Measurements from ENCODE around the gene MICAL3.

Gene MICAL3

GRCh38 chr22:17924735-17925364, 99.5 kb downstream of the MICAL3 start:
- DNase-seq: no peak

GRCh38 chr22:17924076-17924475, 100.3 kb downstream of the MICAL3 start:
- no peak for DNase-seq

DNA sequence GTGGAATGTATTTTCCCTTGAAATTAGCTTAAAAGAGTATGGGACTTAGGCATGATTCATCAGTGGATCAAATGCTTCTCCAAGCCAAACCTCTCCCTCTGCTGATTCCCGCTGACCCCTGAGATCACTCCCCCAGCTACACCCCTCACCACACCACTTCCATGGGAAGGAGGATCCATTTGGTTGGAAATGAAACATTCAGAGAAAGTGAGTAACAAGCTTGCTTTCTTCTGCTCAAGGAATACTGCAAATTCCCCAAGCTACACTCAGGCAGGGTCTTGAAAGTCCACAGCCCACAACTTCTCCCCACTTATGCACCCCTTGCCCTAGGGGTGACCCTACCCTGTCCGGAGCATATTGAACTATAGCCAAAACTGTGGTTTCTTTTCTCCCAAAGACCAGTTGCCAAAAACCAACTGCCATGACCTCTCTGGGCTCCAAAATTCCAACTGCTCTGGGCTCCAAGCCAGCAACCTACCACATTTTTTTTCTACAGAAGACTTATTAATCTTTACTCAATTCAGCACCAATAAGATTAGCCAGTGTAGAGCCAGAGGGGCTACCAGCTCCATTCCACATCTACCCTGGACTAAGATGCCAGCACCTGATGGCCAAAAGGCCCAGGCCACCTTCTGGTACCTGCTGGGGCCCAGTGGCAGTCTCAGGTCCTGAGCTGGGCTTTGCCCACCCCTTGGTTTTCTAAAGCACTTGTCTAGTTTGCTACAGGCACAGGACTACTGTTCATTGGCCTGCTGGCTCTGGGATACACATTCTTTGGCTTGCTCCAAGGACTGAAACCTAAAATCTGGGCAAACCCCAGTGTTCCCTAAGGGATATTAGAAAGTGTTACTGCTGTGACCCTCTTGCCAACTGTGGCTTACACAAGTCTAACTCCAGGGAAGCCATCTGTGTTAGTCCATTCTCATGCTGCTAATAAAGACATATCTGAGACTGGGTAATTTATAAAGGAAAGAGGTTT, 101.1 kb downstream of the MICAL3 start:
- no peak for DNase-seq

- DNase-seq: no peak
These were observed 102.2 kb downstream of the MICAL3 start for GRCh38 chr22:17921871-17922821.

DNA sequence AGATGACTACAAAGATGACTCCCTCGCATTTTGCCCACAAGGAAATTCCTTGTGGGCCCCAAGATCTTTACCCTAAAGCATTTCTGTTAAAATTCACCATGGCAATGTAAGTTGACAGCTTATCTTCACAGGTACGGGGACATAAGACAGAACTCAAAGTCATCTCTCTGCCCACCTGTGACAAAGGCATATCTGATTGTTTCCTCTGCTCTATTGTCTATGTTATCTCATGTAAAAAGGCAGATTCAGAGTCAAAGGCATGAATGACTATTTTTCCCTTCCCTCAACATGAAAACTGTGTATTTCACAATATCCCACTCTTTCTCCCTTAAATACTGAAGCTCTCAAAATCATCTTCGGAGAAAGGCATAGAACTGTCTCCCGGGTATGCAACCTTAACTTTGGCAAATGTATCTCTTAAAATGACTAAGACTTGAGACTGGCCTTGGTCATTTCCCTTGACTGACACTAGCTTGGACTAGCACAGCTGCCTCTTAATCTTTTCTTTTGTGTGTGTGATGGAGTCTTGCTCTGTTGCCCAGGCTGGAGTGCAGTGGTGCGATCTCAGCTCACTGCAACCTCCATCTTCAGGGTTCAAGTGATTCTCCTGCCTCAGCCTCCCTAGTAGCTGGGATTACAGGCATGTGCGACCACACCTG, 103.2 kb downstream of the MICAL3 start:
- no peak for DNase-seq

DNA sequence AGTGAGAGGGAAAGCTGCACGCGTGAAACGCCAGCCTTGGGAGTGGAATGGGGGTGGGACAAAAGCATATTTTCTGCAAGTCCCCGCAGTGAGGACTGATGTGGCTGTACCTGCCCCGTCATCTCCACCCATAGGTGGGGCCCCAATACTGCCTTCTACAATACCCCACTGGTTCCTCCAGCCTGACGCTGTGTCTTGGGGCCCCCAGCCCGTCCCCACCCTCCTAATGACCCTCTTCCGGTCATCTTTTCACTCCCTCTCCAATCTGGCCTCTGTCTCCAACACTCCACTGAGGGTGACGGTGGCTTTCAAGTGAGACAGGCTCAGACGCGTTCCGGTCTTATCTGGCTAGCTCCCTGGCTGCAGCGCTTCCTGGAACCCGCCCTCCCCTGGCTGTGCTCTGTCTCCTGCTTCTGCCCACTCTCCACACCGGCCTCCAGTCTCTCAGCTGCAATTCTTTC, 104.2 kb downstream of the MICAL3 start:
- peak; percentile 6 for DNase-seq

- no peak for DNase-seq
These were observed 104.9 kb downstream of the MICAL3 start for GRCh38 chr22:17919276-17920144.

DNA sequence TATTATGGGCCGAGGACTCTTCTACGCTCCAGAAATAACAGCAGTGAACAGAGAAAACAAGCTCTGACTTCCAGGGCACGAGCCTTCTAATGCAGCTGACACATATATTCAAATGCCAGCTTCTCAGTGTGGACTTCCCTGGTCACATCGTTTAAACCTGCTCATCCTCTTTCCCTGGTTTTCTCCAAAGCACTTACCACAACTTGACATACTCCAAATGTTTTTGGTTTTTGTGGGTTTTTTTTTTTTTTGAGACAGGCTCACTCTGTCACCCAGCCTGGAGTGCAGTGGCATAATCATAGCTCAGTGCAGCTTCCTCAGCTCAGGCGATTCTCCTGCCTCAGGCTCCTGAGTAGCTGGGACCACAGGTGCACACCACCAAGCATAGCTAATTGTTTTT, 105.5 kb downstream of the MICAL3 start:
- no peak for DNase-seq

DNA sequence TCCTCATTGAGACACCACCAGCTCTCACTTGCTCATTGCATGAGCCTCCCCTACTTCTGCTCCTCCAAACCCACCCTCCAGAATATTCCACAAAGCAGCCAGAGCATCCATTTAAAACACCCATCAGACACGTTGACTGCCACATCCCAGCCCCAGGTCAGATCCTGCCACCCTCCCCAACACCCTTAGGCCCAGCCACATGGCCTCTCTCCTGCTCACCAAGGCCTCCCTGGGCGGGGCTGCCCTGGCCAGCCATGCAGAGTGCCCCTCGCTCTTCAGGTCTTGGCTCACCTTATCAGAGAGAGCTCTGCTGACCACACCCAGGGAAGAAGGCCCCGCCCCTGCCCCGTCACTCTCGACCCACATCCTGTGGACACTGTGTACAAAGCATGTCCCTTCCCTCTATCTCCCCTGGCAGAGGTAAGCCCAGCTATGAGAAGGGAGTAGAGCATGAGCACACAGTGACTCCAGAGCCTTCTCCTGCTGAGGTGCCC, 106.8 kb downstream of the MICAL3 start:
- DNase-seq: peak; percentile 5

GRCh38 chr22:17916226-17916889, 108.0 kb downstream of the MICAL3 start:
- DNase-seq: no peak

- DNase-seq: no peak
These were observed 108.7 kb downstream of the MICAL3 start for GRCh38 chr22:17915676-17916075.

DNA sequence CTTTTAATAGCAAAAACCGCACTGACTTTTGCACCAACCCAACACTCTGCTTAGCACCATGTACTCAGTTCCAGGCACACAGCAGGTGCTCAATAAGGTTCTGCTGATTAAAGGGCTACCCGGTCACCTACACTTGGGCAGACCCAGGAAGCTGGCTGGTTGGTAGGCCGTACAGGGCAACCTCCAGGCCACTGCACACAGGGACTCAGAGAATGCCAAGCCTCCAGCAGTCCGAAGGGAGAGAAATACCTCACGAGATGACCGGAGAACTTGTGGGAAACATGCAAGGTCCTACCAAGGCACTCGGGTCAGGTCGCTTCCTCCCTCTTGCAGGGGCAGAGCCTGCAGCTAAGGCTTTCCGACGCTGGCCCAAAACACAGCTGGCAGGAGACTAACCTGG, 109.2 kb downstream of the MICAL3 start:
- no peak for DNase-seq

DNA sequence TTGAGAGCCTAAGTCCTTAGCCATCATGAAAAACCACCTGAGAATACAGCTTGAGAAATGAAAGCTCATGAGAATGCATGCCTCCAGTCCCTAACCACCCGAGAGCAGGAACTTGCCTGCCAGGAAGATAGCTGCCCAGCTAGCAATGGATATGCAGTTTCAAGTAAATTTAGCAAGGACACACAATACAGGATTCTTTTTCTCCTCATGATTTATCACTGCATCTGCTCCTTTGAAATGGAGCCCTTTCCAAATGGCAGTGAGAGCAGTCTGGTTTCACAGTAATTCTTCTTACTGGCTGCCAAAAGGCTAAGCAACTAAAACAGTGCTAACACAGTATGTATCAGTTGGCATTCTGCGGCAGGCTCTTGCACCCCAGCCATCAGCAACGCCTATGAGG, 109.9 kb downstream of the MICAL3 start:
- no peak for DNase-seq

DNA sequence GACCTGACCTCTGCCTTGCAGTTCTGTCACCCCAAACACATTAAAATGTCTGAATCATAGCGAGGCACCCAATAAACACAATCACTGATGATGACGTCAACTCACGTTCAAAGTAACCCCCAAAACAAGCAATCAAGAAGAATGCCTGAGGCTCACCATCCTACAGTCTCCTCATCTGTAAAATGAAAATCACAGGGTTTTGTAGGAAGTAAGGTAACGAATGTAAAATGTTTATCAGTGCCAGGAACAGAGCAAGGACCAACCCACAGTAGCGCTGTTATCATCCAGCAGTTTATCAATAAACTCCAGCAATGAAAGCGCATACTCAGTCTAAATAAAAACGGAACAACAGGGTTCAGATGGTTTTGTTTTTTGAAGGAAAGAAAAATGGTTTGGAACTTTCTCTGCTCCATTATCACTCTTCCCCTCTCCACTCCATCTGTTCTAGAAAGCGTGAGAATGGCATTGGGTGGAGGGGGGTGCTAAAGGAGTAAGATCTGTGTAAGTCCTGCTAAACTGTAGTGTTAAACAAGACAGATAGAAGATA, 110.5 kb downstream of the MICAL3 start:
- DNase-seq: no peak

- no peak for DNase-seq
These were observed 111.2 kb downstream of the MICAL3 start for GRCh38 chr22:17912945-17913721.

- DNase-seq: no peak
These were observed 112.5 kb downstream of the MICAL3 start for GRCh38 chr22:17911887-17912286.

DNA sequence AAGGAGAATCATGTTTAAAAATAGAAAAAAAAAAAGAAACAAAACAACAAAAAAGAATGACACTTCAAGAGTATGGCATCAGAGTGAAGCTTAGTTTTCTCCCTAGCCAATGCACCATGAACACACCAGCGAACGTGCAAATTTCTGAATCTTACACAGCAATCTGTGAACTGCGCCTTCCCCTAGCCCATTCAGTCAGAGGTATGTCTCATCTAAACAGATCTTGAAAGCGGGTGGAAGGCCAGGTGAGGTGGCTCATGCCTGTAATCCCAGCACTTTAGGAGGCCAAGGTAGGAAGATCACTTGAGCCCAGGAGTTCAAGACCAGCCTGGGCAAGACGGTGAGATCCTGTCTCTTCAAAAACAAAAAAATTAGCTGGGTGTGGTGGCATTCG, 113.1 kb downstream of the MICAL3 start:
- no peak for DNase-seq

GRCh38 chr22:17910561-17911311, 113.6 kb downstream of the MICAL3 start:
- DNase-seq: no peak

GRCh38 chr22:17907748-17908051, 116.7 kb downstream of the MICAL3 start:
- DNase-seq: no peak
